ENCODE results near the gene STX3.
"Not testable (repeated sequence)": the region's sequence is repeated elsewhere in the genome, so short reads cannot be mapped to it uniquely, and the experiment has no call there.

Gene STX3

GRCh38 chr11:59794417-59794816 lies 39.2 kb downstream of the STX3 start:
- no peak for DNase-seq

- no peak for DNase-seq
Observed at GRCh38 chr11:59800390-59801025, 45.3 kb downstream of the STX3 start.

GRCh38 chr11:59801160-59801706 lies 46.1 kb downstream of the STX3 start:
- DNase-seq, result no peak

- no peak for DNase-seq
Observed at GRCh38 chr11:59801981-59802638, 46.9 kb downstream of the STX3 start.

GRCh38 chr11:59802639-59803176 lies 47.5 kb downstream of the STX3 start:
- DNase-seq, result peak; percentile 20

GRCh38 chr11:59804061-59804460 lies 48.9 kb downstream of the STX3 start:
- no peak for DNase-seq

GRCh38 chr11:59807047-59807610 lies 52.0 kb downstream of the STX3 start:
- DNase-seq, result no peak

GRCh38 chr11:59810189-59810910 lies 55.2 kb downstream of the STX3 start, which contains the start of gene MRPL16:
Gene MRPL16, minus strand, starts transcription at chr11:59810778. Its CDS starts 120 bp downstream, at chr11:59810658.
- DNase-seq, result peak; percentile 94

- DNase-seq, result no peak
Observed at GRCh38 chr11:59810911-59811259, 55.7 kb downstream of the STX3 start.

- DNase-seq, result no peak
Observed at GRCh38 chr11:59812220-59812619, 57.0 kb downstream of the STX3 start.

- DNase-seq, result no peak
Observed at GRCh38 chr11:59813364-59813763, 58.2 kb downstream of the STX3 start.

GRCh38 chr11:59814021-59814420 lies 58.8 kb downstream of the STX3 start:
- DNase-seq, result no peak

GRCh38 chr11:59815754-59816153 lies 60.6 kb downstream of the STX3 start:
- no peak for DNase-seq

- DNase-seq, result not testable (repeated sequence)
Observed at GRCh38 chr11:59816434-59816833, 61.3 kb downstream of the STX3 start.

GRCh38 chr11:59818572-59818971 lies 63.4 kb downstream of the STX3 start:
- DNase-seq, result no peak

- peak; percentile 31 for DNase-seq
Observed at GRCh38 chr11:59822989-59823566, 67.9 kb downstream of the STX3 start.

- DNase-seq, result no peak
Observed at GRCh38 chr11:59829358-59829757, 74.2 kb downstream of the STX3 start.

GRCh38 chr11:59833602-59834001 lies 78.4 kb downstream of the STX3 start:
- DNase-seq, result no peak

GRCh38 chr11:59839615-59840014 lies 84.4 kb downstream of the STX3 start:
- no peak for DNase-seq

GRCh38 chr11:59841514-59841913 lies 86.3 kb downstream of the STX3 start:
- DNase-seq, result no peak

GRCh38 chr11:59842316-59842715 lies 87.1 kb downstream of the STX3 start:
- DNase-seq, result no peak

- DNase-seq, result no peak
Observed at GRCh38 chr11:59845399-59845798, 90.2 kb downstream of the STX3 start, which contains the start of gene CBLIF. Gene CBLIF, minus strand, starts transcription at chr11:59845499. Its CDS starts 46 bp downstream, at chr11:59845453.

GRCh38 chr11:59846556-59846955 lies 91.4 kb downstream of the STX3 start:
- DNase-seq, result no peak
